HAP-1 (cell line): ENCODE data around the gene VAMP2.

ENCODE experiments used
- DNase-seq, 2 experiments: peaks; one replicate each; pipeline ENCODE4 v3.0.0-alpha.2; 2016 to 2020; ENCODE audit warnings: low spot score in 2 of 2
- H3K27me3 ChIP-seq: fragments of 250-450 bp; sonication (Bioruptor Pico); 2 replicates; pipeline ENCODE4 v1.5.1; 2020; ENCODE audit warnings: low read depth, mild to moderate bottlenecking, moderate library complexity
- H3K36me3 ChIP-seq: fragments of 250-450 bp; sonication (Bioruptor Pico); replicated peaks from 2 replicates; pipeline ENCODE4 v1.5.1; 2020; ENCODE audit warnings: mild to moderate bottlenecking
- H3K4me1 ChIP-seq: fragments of 250-450 bp; sonication (Bioruptor Pico); 2 replicates; pipeline ENCODE4 v1.5.1; 2020; ENCODE audit warnings: mild to moderate bottlenecking
- H3K4me3 ChIP-seq: fragments of 250-450 bp; sonication (Bioruptor Pico); 2 replicates; pipeline ENCODE4 v1.5.1; 2020; ENCODE audit warnings: mild to moderate bottlenecking, moderate library complexity
- H3K9me3 ChIP-seq: fragments of 250-450 bp; sonication (Bioruptor Pico); 2 replicates; pipeline ENCODE4 v1.5.1; 2020; ENCODE audit warnings: mild to moderate bottlenecking, moderate library complexity
- in situ Hi-C: fragments of 300-500 bp; cut with MboI; formaldehyde crosslinking; loops from 3 replicates; pipeline ENCODE4 v1.14.3; 2020; ENCODE audit warnings: low sequenced_read_pairs, inconsistent platforms, mixed read lengths

Gene VAMP2, protein sequence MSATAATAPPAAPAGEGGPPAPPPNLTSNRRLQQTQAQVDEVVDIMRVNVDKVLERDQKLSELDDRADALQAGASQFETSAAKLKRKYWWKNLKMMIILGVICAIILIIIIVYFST

DNA sequence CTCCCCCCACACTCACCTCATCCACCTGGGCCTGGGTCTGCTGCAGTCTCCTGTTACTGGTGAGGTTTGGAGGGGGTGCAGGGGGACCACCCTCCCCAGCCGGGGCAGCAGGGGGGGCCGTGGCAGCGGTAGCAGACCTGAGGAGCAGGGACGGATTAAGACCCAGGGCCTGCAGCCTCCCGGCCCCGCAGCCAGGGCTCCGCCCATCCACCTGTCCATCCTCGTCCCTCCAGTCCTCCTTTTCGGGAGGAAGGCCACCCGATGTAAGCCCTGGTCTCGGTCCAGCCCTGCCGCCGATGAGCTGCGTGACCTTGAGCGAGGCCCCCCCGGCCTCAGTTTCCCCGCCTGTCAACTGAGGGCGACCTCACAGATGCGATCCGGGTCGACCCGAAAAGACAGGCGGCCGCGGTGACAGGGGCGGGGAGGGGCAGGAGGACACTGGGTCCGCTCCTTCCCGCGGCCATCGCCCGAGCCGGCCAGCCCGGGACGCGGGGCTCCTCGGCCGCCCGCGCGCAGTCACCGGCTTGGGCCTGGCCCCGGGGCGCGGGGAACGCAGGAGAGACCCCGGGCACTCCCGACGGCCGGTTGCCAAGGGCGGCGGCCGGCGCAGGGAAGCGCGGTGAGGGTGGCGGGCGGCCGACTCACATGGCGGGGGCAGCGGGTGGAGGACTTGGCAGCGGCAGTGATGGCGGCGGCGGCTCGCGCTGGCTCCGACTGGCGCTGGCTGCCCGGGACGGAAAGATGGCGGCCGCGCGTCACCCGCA lies at the start of gene VAMP2:
Gene VAMP2 (minus strand): TSS at position 716 of the 764 bp plus-strand sequence. CDS start 69 bp downstream, at position 647.
- peak; percentile 49 to 80 for DNase-seq
- Histone ChIP-seq H3K36me3 (peaks cover 37% of the 10 kb centered on the region), H3K9me3 (no peaks in the 10 kb centered on the region), H3K4me1 (peaks cover 31% of the 10 kb centered on the region), H3K27me3 (no peaks in the 10 kb centered on the region), H3K4me3 (peak within 1 kb of the TSS; percentile 88)
- in situ Hi-C loops = loop anchor here (25.0 kb wide), 1 partner anchor 925 kb away; the partner anchor contains the start of genes DVL2, GABARAP and PHF23

DNA sequence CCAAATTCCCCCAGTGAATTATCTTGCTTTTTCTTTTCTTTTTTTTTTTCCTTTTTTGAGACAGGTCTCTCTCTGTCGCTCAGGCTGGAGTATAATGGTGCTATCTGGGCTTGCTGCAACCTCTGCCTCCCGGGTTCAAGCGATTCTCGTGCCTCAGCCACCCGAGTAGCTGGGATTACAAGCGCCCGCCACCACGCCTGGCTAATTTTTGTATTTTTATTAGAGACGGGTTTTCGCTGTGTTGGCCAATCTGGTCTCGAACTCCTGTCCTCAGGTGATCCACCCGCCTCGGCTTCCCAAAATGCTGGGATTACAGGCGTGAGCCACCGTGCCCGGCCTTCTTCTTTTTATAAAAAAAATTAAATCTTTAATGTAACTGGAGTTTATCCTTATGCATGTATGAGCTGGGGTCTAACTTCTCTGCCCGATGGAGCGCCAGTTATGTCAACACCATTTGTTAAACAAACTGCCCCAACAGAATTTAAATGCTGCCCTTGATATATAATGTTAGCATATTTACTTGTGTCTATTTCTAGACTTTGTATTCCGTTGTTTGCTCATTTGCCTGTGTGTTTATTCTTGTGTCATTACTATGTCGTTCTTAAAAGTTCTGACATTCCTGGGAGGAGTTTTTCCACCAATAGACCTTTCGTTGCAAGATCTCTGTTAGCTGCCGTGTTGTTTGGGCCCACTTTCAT lies 48.2 kb upstream of the VAMP2 start:
- peak overlapping the region; percentile 84 for H3K4me3 ChIP-seq

DNA sequence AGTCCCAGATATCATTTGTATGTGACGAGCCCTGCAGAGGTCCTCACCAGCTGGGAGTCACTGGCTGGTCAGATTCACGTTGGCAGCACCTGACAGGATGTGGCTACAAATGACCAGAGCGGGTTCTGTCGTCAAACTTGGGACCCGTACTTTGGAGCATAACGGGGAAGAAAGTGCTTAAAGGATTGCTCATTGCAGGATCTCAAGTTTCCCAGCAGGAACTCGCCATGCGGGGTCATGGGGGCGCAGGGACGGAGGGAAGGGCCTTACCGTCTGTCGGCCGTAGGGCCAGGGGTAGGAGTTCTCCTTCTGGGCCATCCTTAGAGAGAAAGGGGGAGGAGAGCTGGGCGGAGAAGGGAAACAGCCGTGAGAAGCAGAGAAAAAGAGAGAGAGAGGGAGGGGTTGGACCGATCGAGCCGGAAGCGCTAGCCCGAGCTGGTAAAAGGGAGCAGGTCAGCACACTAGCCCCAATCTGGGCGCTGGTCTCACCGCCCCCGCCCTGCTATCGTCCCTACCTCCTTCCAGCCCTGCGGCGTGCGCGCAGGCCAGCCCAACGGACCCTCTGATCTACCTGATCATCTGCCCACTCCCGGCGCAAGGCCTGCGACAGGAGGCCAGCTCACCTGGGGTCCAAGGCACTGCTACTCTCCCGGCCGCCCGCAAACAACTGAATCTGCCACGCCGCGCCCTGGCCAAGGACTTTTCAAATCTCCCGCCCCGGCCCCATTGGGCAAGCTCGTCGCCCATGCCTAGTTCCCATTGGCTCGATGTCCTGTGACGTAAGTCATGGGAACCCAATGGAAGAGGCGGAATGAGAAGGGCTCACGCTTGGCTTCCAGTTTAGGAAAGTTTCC lies 47.4 kb upstream of the VAMP2 start, which contains the start of gene AURKB:
Gene AURKB (minus strand): TSS at position 669 of the 854 bp plus-strand sequence. CDS start 351 bp downstream, at position 318.
- Histone ChIP-seq H3K9me3 (no peaks in the 10 kb centered on the region), H3K27me3 (no peaks in the 10 kb centered on the region), H3K4me3 (peak within 1 kb of the TSS; percentile 84), H3K36me3 (peaks cover 43% of the 10 kb centered on the region), H3K4me1 (0 out of 2 replicates have a peak, but pooled peaks cover 3% of the 10 kb centered on the region)
- DNase-seq = peak; percentile 97 to 98
- in situ Hi-C loops = no loop called here

More for the DNA sequence above, 48.2 kb upstream of the VAMP2 start:
- DNase-seq = peak in 1 of 2 experiments; percentile 56
- H3K36me3 ChIP-seq = peaks cover 36% of the 10 kb centered on the region
- H3K4me1 ChIP-seq = 0 out of 2 replicates have a peak, but pooled peaks cover 3% of the 10 kb centered on the region
- no peaks in the 10 kb centered on the region for H3K27me3 ChIP-seq
- H3K9me3 ChIP-seq = no peaks in the 10 kb centered on the region
- in situ Hi-C loops = no loop called here

DNA sequence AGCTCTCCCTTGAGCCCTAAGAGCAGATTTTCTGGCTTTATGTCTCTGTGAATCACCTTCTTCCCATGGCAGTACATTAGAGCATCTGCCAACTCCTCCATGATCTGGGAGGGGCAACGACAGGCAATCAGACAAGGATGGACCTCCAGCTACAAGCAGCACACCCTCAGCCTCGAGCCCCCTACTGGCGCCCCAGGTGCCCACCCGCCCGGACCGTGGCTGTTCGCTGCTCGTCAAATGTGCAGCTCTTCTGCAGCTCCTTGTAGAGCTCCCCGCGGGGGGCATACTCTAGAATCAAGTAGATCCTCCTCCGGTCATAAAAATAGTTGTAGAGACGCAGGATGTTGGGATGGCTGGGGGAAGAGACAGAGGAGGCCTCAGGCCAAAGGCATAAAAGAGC lies 43.8 kb upstream of the VAMP2 start:
- Histone ChIP-seq H3K27me3 (no peaks in the 10 kb centered on the region), H3K36me3 (peaks cover 77% of the 10 kb centered on the region), H3K4me3 (no peak overlapping the region), H3K9me3 (no peaks in the 10 kb centered on the region), H3K4me1 (0 out of 2 replicates have a peak, but pooled peaks cover 3% of the 10 kb centered on the region)
- in situ Hi-C loops = no loop called here
- DNase-seq = no peak

DNA sequence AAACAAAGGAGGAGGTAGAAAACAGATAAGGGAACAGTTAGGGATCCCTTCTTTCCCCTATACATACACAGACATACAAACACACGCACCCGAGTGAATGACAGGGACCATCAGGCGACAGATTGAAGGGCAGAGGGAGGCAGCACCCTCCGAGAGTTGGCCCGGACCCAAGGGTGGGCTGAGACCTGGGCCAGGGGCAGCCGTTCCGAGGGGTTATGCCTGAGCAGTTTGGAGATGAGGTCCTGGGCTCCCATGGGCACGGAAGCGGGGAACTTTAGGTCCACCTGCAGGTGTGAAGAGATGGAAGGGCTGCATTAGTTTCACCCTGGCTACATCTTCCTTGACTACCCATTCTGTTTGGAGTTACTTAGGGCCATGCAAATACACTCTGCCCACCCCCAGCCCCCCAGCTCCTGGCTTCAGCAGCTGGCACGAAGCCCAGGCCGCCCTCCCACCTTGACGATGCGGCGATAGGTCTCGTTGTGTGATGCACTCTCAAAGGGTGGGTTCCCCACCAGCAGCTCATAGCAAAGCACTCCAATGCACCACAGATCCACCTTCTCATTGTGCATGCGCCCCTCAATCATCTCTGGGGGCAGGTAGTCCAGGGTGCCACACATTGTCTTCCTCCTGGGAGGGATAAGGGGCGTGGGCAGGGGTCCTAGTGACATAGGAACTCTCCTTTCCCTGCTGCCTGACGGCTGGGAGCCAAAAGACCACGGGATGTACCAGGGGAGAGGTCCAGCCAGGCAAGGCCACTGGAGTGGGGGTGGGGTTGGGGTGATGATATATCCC lies 42.2 kb upstream of the VAMP2 start:
- no peak for DNase-seq
- Histone ChIP-seq H3K27me3 (no peaks in the 10 kb centered on the region), H3K9me3 (no peaks in the 10 kb centered on the region), H3K36me3 (peaks cover 86% of the 10 kb centered on the region), H3K4me3 (no peak overlapping the region), H3K4me1 (0 out of 2 replicates have a peak, but pooled peaks cover 3% of the 10 kb centered on the region)
- in situ Hi-C loops = no loop called here

DNA sequence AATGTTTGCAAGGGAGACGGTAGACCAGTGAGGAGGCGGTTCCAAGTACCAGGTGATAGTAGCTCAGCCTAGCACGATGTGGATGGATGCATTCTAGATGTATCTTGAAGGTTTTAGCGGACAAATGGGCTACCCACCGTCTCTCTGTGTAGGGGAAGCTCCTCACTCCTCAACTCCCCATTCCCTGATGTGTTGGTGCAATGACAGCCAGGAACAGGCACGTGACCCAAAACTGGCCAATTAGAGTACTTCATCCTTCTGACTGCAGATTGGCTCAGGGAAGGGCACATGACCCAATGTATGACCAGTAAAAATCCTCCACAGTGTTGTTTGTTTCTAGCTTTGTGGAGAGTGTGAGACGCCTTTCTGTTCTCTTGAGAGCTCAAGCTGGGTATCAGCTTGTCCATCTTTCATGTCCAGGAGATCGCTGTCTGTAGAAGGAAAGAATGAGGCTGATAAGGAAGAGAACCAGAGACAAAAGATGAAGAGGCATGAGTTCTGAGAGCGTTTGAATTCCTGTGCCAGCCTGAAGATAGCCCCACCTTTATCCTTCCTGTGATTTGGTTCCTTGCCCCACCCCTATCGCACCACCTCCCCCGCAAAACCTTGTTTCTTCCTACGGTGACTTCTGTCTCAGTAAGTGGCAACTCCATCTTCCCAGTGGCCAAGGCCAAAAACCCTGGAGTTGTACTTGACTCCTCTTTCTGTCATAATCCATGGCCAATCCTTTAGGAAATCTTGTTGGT lies 29.5 kb upstream of the VAMP2 start:
- DNase-seq = peak; percentile 82 to 84
- Histone ChIP-seq H3K27me3 (no peaks in the 10 kb centered on the region), H3K4me1 (peaks cover 21% of the 10 kb centered on the region), H3K36me3 (no peaks in the 10 kb centered on the region), H3K4me3 (no peak overlapping the region), H3K9me3 (no peaks in the 10 kb centered on the region)
- in situ Hi-C loops = no loop called here

DNA sequence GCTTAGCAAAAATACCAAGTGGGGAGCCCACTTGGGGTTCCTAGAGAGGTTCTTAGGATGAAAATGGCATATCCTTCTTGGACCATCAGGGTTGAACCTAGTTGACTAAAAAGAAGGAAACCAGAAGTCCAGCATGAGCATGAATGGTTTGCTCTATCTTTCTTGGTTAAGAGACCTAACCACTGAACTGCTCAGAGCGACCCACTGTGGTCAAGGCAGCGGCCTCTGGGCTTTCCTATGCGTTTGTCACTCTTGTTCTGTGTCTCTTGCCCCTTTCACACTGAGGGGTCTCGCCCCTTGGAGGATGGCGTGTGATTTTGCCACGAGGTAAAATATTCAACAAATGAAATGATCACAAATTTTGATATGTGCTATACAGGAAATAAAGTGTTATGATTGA lies 27.8 kb upstream of the VAMP2 start:
- Histone ChIP-seq H3K36me3 (no peaks in the 10 kb centered on the region), H3K9me3 (no peaks in the 10 kb centered on the region), H3K27me3 (no peaks in the 10 kb centered on the region), H3K4me3 (peak overlapping the region; percentile 93), H3K4me1 (peaks cover 21% of the 10 kb centered on the region)
- in situ Hi-C loops = no loop called here
- DNase-seq = no peak

DNA sequence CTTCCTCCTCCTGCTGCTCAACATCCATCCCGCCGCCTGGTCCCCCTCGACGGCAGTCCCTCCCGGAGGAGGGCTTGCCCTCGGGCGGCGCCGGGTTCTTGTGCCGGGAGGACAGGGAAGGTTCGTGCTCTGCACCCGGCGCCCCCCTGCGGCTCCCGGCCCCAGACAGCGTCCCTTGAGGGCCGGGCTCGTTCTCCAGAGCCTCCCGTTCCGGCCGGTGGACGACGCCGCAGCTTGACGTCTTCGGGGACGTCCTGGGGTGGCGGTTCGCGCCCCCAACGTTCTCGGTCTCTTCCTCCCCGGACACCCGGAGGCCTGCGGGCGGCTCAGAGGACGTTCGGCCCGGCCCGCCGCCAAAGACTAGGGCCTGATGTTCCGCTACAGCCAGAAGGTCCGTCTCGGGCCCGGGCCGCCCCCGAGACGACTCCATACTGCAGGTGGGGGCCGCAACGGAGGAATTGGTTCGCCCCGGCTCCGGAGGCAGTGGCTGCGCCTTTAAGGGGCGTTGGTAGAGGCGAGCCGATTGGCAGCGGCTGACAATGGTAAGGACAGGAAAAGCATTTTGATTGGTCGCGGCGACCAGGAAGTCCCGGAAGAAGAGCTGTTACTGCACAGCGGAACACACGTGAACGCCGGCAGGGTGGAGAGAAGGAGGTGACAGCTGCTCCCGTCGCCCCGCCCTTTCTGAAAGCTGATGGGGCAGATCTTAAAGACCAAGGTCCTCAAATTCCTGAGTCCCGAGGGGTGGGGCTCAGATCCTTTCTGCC lies 27.1 kb upstream of the VAMP2 start, which contains the start of gene BORCS6:
Gene BORCS6 (minus strand): TSS at position 470 of the 767 bp plus-strand sequence. CDS start 40 bp downstream, at position 430.
- Histone ChIP-seq H3K4me3 (peak within 1 kb of the TSS; percentile 93), H3K27me3 (no peaks in the 10 kb centered on the region), H3K9me3 (no peaks in the 10 kb centered on the region), H3K4me1 (peaks cover 21% of the 10 kb centered on the region), H3K36me3 (no peaks in the 10 kb centered on the region)
- in situ Hi-C loops = loop anchor here (5.0 kb wide), 2 partner anchors 32 to 68 kb away; partner anchors contain the start of gene HES7
- DNase-seq = peak; percentile 98 to 99

DNA sequence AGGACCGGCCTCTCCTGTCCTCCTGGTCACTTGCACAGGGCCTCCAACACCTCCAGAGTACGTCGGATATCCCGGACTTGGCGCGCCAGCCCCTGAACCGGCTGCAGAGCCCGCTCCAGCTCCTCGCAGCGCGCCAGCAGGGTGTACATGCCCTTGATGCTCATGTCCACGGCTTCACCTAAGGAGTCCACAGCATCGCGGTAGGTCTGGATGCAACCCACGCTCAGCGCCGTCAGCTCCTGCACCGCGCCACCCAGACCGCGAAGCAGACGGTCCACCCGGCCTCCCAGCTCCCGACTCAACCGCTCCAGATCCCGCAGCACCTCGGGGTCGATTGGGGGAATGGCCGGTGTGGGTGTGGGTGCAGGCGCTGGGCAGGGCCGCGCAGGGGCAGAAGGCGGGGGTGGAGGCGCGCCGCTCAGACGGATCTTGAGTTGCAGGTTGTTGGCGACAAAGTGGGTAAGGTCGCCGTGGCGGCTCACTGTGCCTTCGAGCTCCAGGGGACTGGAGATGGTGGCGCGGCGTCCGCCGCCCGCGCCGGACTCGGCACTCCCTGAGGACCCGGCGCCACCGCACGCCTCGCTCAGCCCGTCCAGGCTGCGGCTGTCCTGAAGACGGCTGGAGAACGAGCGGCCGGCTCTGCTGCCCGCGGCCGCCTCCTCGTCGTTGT lies 26.4 kb upstream of the VAMP2 start:
- no peaks in the 10 kb centered on the region for H3K27me3 ChIP-seq
- H3K4me3 ChIP-seq = peak overlapping the region; percentile 93
- peaks cover 21% of the 10 kb centered on the region for H3K4me1 ChIP-seq
- no peaks in the 10 kb centered on the region for H3K9me3 ChIP-seq
- in situ Hi-C loops = loop anchor here (5.0 kb wide), 2 partner anchors 33 to 67 kb away; partner anchors contain the start of gene HES7
- no peaks in the 10 kb centered on the region for H3K36me3 ChIP-seq
- DNase-seq = peak in 1 of 2 experiments; percentile 42

DNA sequence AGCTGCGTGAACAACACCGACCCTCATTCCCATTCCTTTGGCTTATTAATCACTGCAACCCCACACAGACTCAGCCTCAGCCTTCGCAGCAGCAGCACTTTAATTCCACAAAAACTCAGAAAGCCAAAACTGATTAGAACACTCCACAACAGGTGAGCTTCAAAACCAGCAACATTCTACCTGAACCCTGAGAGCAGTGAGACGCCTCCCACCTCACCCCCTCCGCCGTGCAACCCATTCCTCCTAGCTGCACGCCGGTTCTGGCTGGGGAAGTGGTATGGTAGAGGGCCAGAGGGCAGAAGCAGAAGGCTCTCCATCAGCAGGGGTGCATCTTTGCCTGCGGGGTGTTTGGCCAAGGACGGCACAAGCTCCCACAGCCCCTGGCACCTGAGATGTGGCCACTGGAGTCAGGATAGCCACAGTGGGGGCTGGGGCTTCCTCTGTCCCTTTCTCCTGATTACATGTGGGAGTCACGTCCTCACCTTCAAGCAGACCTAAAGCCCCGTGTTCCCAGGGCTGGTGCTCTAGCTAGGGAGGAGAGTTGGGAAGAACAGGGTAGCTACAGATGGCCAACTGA lies 25.6 kb upstream of the VAMP2 start:
- Histone ChIP-seq H3K4me3 (peak overlapping the region; percentile 93), H3K27me3 (no peaks in the 10 kb centered on the region), H3K9me3 (no peaks in the 10 kb centered on the region), H3K4me1 (peaks cover 21% of the 10 kb centered on the region), H3K36me3 (no peaks in the 10 kb centered on the region)
- peak in 1 of 2 experiments; percentile 31 for DNase-seq
- in situ Hi-C loops = loop anchor here (5.0 kb wide), 2 partner anchors 34 to 66 kb away; partner anchors contain the start of gene HES7
